Ureter (tissue), 1 donor: ENCODE data around the gene IARS2. TPM values are rescaled to one million over a fixed set of nuclear protein-coding genes. Genes with fewer than 3 reads are reported as not detected.
"Not testable (repeated sequence)": the region's sequence is repeated elsewhere in the genome, so short reads cannot be mapped to it uniquely, and the experiment has no call there.

Experiments
- DNase-seq: peaks from one replicate; pipeline ENCODE4 v3.0.0-alpha.2; 2020; ENCODE audit warnings: low spot score
- total RNA-seq: library from RNA; stranded (reverse); gene quantifications from one replicate; pipeline ENCODE4 v1.2.4, GENCODE V29; 2023
- donor health status: DM: yes; HTN: yes; CAD: no.

Gene IARS2
- total RNA-seq, 1 donor from 2014 or later, result 53.2 TPM

GRCh38 chr1:220112600-220112999 lies 18.7 kb downstream of the IARS2 start:
- DNase-seq, result not testable (repeated sequence)

DNA sequence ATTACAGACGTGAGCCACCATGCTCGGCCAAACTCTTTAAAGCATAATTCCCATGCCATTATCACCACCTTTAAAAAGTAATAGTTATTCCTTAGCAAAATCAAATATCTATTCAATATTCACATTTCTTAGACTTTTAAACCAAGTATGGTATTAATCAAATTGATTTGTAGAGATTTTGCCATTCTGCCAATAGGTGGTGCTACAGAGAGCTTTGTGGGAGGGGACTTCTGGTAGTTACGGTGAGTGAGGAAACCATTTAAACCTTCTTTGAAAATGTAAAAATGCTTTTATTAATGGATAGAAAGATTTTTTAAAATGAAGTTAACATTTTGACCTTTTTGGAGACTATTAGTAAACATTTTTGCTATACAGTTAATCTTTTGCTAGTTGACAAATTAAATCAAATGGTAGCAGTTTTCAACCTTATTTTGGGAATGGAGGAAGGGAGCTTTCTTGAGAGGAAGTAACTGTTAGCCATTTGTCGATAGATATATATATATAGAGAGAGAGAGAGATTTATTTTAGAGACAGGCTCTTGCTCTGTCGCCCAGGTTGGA lies 19.3 kb downstream of the IARS2 start:
- DNase-seq, result no peak

- DNase-seq, result no peak
Observed at GRCh38 chr1:220119043-220119512, 25.1 kb downstream of the IARS2 start.

DNA sequence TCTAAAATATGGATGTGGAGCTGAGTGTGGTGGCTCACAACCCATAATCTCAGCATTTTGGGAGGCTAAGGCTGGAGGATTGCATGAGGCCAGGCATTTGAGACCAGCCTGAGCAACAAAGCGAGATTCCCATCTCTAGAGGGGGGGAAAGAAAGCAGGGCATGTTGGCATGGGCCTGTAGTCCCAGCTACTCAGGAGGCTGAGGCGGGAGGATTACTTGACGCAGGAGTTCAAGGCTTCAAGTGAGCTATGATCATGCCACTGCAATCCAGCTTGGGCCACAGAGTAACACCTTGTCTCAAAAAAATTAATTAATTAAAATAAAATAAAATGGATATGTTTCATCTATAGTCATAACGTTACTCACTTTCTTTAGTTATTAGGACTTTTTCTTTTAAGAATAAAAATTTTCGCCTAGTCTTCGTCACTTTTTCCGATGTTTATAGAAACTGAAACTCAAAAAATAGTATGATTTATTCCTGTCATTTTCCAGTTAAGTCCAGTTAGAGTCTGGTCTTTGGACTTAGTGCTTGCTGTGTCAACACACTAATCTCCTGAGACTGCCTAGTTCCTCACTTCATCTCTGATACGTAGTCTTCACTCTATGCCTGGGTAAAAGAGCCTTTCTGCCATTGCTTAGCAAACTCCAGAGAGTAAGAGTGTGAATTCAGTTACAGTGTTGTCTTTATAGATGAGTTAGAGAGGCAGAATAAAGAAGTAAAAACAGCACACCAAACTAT lies 28.0 kb downstream of the IARS2 start:
- no peak for DNase-seq

- no peak for DNase-seq
Observed at GRCh38 chr1:220123066-220123465, 29.1 kb downstream of the IARS2 start.

DNA sequence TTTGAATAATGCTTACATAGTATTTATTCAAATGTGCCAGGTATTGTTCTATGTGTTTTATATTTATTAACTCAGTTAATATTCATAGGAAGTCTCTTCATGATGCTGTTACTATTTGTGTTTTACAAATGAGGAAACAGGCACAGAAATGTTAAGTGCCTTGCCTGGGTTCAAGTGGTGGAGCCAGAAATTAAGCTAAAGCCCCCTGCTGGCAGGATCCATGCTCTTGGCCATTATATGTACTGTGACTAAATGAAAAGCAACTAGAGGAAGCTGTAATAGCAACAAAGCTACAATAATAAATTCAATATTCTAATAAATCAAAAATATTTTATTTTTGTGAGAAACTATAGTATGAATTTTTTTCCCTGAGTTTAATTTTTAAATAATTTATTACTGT lies 30.0 kb downstream of the IARS2 start:
- no peak for DNase-seq

DNA sequence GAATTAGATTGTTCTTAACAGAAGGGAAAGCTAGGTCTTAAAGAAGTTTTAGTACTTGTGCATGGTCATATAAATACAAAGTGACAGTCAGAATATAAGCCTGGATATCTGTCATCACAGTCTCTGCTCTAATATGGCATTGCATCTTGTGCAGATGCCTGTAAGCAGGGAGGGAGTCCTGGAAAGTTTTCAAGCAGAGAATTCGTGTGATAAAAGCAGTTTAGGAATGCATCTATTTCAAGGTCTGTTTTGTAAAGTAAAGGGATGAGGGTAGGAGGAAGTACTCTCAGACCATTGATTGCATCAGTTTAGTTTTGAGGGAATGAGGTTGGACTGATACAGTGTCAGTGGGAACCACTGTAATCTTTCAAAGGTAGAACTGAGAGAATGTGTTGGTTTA lies 30.6 kb downstream of the IARS2 start:
- DNase-seq, result no peak

- DNase-seq, result no peak
Observed at GRCh38 chr1:220127076-220127475, 33.1 kb downstream of the IARS2 start.

DNA sequence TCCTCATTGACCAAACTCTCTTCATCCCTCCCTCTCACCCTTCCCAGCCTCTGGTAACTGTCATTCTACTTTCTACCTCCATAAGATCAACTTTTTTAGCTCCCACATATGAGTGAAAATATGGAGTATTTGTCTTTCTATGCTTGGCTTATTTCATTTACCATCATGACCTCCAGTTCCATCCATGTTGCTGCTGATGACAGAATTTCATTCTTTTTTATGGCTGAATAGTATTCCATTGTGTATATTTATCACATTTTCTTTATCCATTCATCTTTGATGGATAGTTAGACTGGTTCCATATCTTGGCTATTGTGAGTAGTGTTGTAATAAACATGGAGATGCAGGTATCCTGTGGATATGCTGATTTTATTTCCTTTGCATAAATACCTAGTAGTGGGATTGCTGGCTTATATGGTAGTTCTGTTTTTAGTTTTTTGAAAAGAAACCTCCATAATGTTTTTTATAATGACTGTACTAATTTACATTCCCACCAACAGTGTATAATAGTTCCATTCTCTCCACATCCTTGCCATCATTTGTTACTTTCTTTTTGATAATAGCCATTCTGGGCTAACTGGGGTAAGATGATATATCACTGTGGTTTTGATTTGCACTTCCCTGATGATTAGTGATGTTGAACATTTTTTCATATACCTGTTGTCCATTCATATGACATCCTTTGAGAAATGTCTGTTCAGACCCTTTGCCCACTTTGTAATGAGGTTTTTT lies 35.7 kb downstream of the IARS2 start:
- DNase-seq, result no peak

DNA sequence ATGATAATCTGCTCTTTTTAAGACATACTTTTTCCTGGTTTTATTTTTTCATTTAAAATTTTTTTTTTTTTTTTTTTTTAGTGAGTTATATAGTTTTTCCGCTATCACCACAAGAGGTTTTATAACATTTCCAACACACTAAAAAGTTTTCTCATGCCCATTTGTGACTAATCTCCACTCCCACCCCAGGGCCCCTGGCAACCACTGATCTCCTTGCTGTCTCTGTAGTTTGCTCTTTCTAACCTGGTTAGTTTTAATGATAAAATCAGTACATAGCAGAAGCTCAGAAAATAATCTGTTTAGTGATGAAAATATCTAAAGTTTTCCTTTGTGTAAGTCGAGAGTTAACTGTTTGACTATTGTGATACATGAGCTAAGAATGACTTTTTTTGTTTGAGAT lies 41.8 kb downstream of the IARS2 start:
- no peak for DNase-seq

DNA sequence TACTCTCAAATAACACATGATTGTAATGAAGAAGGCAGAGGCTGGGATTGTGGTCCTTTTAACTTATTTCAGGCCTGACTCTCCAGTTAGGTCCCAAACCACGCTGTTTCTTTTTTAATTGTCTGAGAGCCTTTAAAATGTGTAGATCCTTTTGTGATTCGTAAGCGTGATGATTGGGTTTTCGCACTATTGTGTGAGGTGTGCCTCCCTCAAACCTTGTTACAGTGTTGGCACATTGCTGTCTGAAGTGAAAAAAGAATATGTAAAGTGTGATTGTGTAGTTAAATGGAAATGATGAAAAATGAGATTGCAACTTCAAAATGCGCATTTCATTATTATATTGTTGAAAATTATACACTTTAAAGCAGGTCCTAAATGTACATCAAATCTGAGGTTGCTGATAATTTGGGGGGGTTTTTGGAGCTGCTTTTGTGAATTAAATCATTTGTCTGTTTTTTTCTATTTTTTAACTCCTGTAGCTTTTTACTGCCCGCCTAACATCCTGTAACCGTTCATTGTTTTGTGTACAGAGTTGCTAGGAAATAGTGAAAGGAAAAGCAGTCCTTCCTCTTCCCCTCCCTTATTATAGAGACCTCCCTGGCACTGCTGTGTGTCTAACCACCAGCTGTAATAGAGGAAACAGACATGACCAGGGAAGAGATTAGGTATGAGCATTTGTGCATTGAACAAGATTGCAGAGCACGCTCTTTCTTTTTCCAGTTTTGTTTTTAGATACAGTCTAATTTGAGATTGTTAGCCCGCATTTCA lies 43.3 kb downstream of the IARS2 start:
- DNase-seq, result no peak

DNA sequence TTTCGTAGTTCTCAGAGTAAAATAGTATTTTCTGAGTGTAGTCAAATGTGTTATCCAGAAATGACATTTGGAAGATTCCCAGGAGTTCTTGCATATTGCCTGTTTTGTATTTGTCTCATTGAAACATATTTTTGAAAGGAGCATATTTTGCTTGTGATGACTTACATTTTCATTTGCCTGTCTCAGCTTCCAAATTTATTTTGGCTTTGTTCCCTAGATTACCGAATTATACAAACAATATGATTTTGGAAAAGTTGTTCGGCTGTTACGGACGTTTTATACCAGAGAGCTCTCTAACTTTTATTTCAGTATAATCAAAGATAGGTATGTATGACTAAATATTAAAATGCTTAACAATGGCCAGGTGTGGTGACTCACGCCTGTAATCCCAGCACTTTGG lies 46.0 kb downstream of the IARS2 start:
- no peak for DNase-seq

- DNase-seq, result no peak
Observed at GRCh38 chr1:220144051-220144450, 50.1 kb downstream of the IARS2 start.

DNA sequence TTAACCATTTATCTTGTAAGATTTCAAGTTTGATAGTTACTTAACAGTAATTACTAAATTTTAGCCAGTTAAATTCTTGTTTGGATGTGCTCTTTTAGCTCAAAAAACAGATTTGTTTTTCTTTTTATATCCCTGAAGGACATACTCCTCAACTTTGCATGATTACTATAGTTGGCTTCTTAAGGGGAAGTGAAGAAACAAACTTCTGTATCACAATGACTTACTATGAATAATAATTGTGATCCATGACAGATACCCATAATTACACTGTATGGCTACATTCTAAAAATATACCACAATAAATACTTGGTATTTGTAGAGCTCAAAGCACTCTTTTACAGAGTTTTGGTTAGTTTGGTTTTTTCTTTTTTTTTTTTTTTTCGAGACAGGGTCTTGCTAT lies 55.8 kb downstream of the IARS2 start:
- DNase-seq, result no peak

DNA sequence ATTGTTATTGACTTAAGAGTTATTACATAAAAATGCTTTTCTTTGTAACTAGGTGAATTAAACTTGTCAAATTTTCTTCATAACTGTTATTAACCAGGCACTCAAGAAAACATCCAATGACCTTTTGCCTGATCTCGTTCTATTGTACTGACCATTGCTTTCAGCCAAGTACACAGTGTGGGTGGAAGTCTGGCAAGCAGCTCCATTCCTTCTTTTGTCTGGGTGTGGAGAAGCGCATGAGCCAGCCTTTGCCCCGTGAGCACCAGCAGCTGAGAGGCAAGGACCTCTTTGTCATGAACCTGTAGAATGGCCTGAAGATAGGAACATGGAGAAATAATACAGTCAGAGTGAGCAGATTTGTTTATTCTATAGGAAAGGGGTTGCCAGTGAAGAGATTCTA lies 57.5 kb downstream of the IARS2 start:
- no peak for DNase-seq

- no peak for DNase-seq
Observed at GRCh38 chr1:220153147-220153546, 59.2 kb downstream of the IARS2 start.

DNA sequence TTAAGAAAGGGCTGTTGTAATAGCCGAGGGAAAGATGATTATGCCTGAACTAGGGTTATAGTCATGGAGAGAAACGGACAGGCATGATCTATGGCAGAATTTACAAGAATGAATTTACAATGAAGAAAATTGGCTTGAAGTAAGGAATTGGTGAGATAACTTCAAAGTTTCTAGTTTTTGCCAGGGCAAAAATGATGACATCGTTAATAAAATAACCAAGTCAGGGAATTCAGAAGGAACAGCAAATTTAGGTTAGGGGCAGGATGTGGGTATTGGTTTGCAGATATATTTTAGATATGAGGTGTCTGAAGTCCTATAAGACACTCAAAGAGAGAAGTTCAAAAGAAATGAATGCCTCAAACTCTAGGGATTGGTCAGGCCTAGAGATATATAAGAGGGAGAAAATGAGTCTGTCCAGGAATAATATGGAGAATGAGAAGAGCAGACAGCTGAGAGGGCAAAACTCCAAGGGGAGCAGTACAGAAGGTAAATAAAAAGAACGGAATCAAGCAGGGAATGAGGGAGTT lies 62.8 kb downstream of the IARS2 start:
- DNase-seq, result no peak

- DNase-seq, result no peak
Observed at GRCh38 chr1:220157738-220158137, 63.8 kb downstream of the IARS2 start.

GRCh38 chr1:220158530-220158929 lies 64.6 kb downstream of the IARS2 start:
- not testable (repeated sequence) for DNase-seq

DNA sequence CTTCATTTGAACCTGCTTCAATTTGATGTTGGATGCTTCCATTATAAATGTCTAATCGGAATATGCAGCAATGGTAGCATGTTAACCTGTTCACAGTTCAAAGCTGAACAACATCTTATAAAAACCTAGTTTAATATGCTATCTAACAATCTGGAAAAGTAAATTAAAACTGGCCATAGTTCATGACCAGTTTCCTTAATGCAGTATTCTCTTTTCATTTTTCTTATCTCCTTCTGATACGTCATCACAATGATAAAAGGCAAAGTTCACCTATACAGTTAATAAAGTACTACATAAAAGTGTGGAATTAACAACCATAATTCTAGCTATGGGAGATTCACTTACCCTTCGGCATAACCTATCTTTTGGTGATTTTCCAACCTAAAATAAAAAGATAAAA lies 65.1 kb downstream of the IARS2 start:
- no peak for DNase-seq

DNA sequence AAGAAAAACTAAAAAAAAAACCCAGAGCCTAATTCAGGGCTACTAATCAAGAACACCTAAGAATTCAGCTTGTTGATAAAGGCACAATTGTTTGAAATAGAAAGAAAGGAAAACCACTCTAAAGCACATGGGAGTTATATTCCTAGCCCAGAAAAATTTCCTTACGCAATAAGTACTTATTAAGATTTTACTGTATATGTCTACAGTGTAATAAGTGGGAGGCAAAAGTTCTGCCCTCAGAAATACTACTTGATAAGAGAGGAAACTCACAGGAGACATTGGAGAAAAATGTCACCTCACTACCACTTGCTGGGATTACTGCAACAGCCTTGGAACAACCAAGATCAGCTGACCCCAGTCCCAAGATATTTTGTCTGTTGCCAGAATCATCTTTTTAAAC lies 66.1 kb downstream of the IARS2 start:
- no peak for DNase-seq

DNA sequence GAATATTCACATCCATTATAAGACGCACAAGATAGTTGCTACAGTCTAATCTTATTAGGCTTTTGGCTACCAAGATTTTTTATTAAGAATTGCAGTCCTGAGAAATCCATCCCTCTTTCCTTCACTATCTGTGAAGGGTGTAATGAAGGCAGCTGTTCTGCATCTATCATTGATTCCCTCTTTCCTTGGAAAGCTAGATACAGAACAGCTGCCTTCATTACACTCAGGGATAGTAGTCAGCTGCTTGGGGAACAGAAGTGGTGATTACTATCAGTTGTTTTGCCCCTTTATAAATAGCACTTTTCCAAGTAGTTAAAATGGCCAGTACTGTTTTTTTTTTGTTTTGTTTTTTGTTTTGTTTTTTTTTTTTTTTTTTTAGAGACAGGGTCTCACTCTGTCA lies 70.2 kb downstream of the IARS2 start:
- no peak for DNase-seq
